ENCODE data around the gene NKD1.
A peak's percentile ranks its signal among the peaks of the same experiment; 100 is the strongest.

Gene NKD1

GRCh38 chr16:50548909-50549560 is 839 bp downstream of the NKD1 start:
- Histone ChIP-seq H3K4me3 (ENCODE audit: insufficient read depth, low read depth, low read length, poor library complexity, severe bottlenecking) (peak overlapping the region; percentile 65), H3K9me3 (ENCODE audit: control insufficient read depth, low read length) (peaks cover under 1% of the 10 kb centered on the region), H3K4me1 (ENCODE audit: control insufficient read depth, insufficient read depth, low read length, poor library complexity, severe bottlenecking) (peaks cover 15% of the 10 kb centered on the region), H3K27ac (ENCODE audit: insufficient read depth, low read length, poor library complexity, severe bottlenecking) (no peak overlapping the region), H3K36me3 (ENCODE audit: control insufficient read depth, insufficient read depth, low read length) (no peaks in the 10 kb centered on the region), H3K27me3 (replicated peaks; ENCODE audit: control insufficient read depth, insufficient read depth, low read length, poor library complexity, severe bottlenecking) (no peaks in the 10 kb centered on the region)
- DNase-seq = no peak

- Histone ChIP-seq H3K4me1 (ENCODE audit: control insufficient read depth, insufficient read depth, low read length, poor library complexity, severe bottlenecking) (peaks cover 15% of the 10 kb centered on the region), H3K27me3 (replicated peaks; ENCODE audit: control insufficient read depth, insufficient read depth, low read length, poor library complexity, severe bottlenecking) (no peaks in the 10 kb centered on the region), H3K4me3 (ENCODE audit: insufficient read depth, low read depth, low read length, poor library complexity, severe bottlenecking) (no peak overlapping the region), H3K36me3 (ENCODE audit: control insufficient read depth, insufficient read depth, low read length) (no peaks in the 10 kb centered on the region), H3K9me3 (ENCODE audit: control insufficient read depth, low read length) (no peaks in the 10 kb centered on the region), H3K27ac (ENCODE audit: insufficient read depth, low read length, poor library complexity, severe bottlenecking) (no peak overlapping the region)
- no peak for DNase-seq
Observed at GRCh38 chr16:50549561-50549915, 1.3 kb downstream of the NKD1 start.

GRCh38 chr16:50550035-50550434 is 1.8 kb downstream of the NKD1 start:
- Histone ChIP-seq H3K27me3 (replicated peaks; ENCODE audit: control insufficient read depth, insufficient read depth, low read length, poor library complexity, severe bottlenecking) (no peaks in the 10 kb centered on the region), H3K4me1 (ENCODE audit: control insufficient read depth, insufficient read depth, low read length, poor library complexity, severe bottlenecking) (peaks cover 15% of the 10 kb centered on the region), H3K27ac (ENCODE audit: insufficient read depth, low read length, poor library complexity, severe bottlenecking) (no peak overlapping the region), H3K36me3 (ENCODE audit: control insufficient read depth, insufficient read depth, low read length) (no peaks in the 10 kb centered on the region), H3K4me3 (ENCODE audit: insufficient read depth, low read depth, low read length, poor library complexity, severe bottlenecking) (no peak overlapping the region), H3K9me3 (ENCODE audit: control insufficient read depth, low read length) (no peaks in the 10 kb centered on the region)
- no peak for DNase-seq

GRCh38 chr16:50550866-50551641 is 2.9 kb downstream of the NKD1 start:
- Histone ChIP-seq H3K4me3 (ENCODE audit: insufficient read depth, low read depth, low read length, poor library complexity, severe bottlenecking) (no peak overlapping the region), H3K27ac (ENCODE audit: insufficient read depth, low read length, poor library complexity, severe bottlenecking) (no peak overlapping the region), H3K9me3 (ENCODE audit: control insufficient read depth, low read length) (no peaks in the 10 kb centered on the region), H3K27me3 (replicated peaks; ENCODE audit: control insufficient read depth, insufficient read depth, low read length, poor library complexity, severe bottlenecking) (no peaks in the 10 kb centered on the region), H3K36me3 (ENCODE audit: control insufficient read depth, insufficient read depth, low read length) (peaks cover 4% of the 10 kb centered on the region), H3K4me1 (ENCODE audit: control insufficient read depth, insufficient read depth, low read length, poor library complexity, severe bottlenecking) (peaks cover 15% of the 10 kb centered on the region)
- DNase-seq = no peak

- Histone ChIP-seq H3K4me1 (ENCODE audit: control insufficient read depth, insufficient read depth, low read length, poor library complexity, severe bottlenecking) (peaks cover 15% of the 10 kb centered on the region), H3K27ac (ENCODE audit: insufficient read depth, low read length, poor library complexity, severe bottlenecking) (no peak overlapping the region), H3K9me3 (ENCODE audit: control insufficient read depth, low read length) (no peaks in the 10 kb centered on the region), H3K36me3 (ENCODE audit: control insufficient read depth, insufficient read depth, low read length) (peaks cover 5% of the 10 kb centered on the region), H3K27me3 (replicated peaks; ENCODE audit: control insufficient read depth, insufficient read depth, low read length, poor library complexity, severe bottlenecking) (no peaks in the 10 kb centered on the region), H3K4me3 (ENCODE audit: insufficient read depth, low read depth, low read length, poor library complexity, severe bottlenecking) (no peak overlapping the region)
- no peak for DNase-seq
Observed at GRCh38 chr16:50552476-50553101, 4.4 kb downstream of the NKD1 start.

- no peak for DNase-seq
- H3K27ac ChIP-seq (ENCODE audit: insufficient read depth, low read length, poor library complexity, severe bottlenecking) = no peak overlapping the region
- peaks cover 15% of the 10 kb centered on the region for H3K4me1 ChIP-seq (ENCODE audit: control insufficient read depth, insufficient read depth, low read length, poor library complexity, severe bottlenecking)
- peaks cover 5% of the 10 kb centered on the region for H3K36me3 ChIP-seq (ENCODE audit: control insufficient read depth, insufficient read depth, low read length)
- no peak overlapping the region for H3K4me3 ChIP-seq (ENCODE audit: insufficient read depth, low read depth, low read length, poor library complexity, severe bottlenecking)
- no peaks in the 10 kb centered on the region for H3K9me3 ChIP-seq (ENCODE audit: control insufficient read depth, low read length)
- no peaks in the 10 kb centered on the region for H3K27me3 ChIP-seq (replicated peaks; ENCODE audit: control insufficient read depth, insufficient read depth, low read length, poor library complexity, severe bottlenecking)
Observed at GRCh38 chr16:50553182-50553710, 5.0 kb downstream of the NKD1 start.

- H3K36me3 ChIP-seq (ENCODE audit: control insufficient read depth, insufficient read depth, low read length) = peaks cover 5% of the 10 kb centered on the region
- H3K9me3 ChIP-seq (ENCODE audit: control insufficient read depth, low read length) = no peaks in the 10 kb centered on the region
- no peak for DNase-seq
- H3K4me1 ChIP-seq (ENCODE audit: control insufficient read depth, insufficient read depth, low read length, poor library complexity, severe bottlenecking) = peaks cover 11% of the 10 kb centered on the region
- H3K27ac ChIP-seq (ENCODE audit: insufficient read depth, low read length, poor library complexity, severe bottlenecking) = no peak overlapping the region
- H3K27me3 ChIP-seq (replicated peaks; ENCODE audit: control insufficient read depth, insufficient read depth, low read length, poor library complexity, severe bottlenecking) = no peaks in the 10 kb centered on the region
- no peak overlapping the region for H3K4me3 ChIP-seq (ENCODE audit: insufficient read depth, low read depth, low read length, poor library complexity, severe bottlenecking)
Observed at GRCh38 chr16:50553731-50554360, 5.7 kb downstream of the NKD1 start.

DNA sequence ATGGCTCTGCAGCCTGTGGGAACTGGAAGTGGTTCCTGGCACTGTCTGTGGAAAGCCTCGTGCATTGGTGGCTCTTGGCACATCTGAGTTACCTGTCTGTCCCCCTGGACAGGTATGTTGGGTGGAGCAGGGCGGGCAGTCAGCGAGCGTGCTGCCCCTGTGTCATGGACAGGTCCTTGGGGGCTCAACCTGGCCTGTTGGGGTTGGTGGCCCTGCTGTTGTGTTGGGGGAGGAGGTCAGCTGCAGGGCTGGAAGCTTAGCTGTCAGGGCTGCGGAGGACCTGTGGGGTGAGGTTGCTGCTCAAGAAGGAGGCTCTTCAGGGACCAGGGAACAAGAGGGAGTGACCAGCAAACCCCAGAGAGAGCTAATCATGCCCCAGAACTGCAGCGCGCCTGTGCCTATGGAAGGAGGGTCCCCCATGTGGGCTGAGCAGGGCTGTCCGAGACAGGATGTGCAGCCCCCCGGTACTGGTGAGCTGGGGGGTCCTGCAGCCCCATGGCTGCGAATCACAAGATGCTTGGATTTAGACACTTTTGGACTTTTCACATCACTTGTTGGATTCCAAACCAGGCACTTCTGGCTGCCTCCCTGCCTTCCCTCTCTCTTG is 7.2 kb downstream of the NKD1 start:
- H3K36me3 ChIP-seq (ENCODE audit: control insufficient read depth, insufficient read depth, low read length) = peaks cover 5% of the 10 kb centered on the region

DNA sequence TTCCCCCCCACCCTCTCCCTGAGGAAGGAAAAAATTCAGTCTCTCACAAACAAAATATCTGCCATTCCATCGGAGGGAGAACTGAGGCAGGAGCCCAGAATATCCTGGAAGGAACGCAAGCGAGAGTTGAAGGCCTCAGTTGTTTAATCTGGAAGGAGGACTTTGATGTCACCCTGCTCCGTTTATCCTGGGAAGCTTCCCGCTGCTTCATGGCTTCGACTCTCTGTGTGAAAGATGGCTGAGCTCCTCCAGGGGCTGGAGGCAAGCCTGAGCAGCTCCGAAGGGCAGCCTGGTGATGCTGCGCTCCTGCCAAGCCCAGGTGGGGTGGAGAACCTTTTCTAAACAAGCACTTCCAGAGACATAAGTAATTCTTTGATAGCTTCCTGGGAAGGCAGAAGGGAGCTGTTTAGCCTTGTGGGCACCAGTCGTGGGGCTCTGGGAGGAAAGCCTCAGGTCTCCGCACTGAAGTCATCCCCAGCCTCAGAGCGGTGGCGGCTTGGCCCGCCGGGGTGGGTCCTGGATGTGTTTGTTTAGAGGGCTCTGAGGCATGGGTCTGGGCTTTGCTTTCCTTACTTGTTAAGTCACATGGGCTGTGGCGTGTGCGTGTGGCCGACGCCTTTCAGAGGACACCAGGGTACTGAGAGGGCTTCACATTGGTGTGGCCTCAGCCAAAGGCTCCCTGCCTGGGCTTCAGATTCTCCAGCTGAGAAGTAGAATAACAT is 7.9 kb downstream of the NKD1 start:
- H3K4me3 ChIP-seq (ENCODE audit: insufficient read depth, low read depth, low read length, poor library complexity, severe bottlenecking) = no peak overlapping the region
- no peak overlapping the region for H3K27ac ChIP-seq (ENCODE audit: insufficient read depth, low read length, poor library complexity, severe bottlenecking)
- no peak for DNase-seq
- H3K4me1 ChIP-seq (ENCODE audit: control insufficient read depth, insufficient read depth, low read length, poor library complexity, severe bottlenecking) = no peaks in the 10 kb centered on the region
- H3K36me3 ChIP-seq (ENCODE audit: control insufficient read depth, insufficient read depth, low read length) = peaks cover 5% of the 10 kb centered on the region
- H3K9me3 ChIP-seq (ENCODE audit: control insufficient read depth, low read length) = peaks cover 1% of the 10 kb centered on the region
- no peaks in the 10 kb centered on the region for H3K27me3 ChIP-seq (replicated peaks; ENCODE audit: control insufficient read depth, insufficient read depth, low read length, poor library complexity, severe bottlenecking)

More for the DNA sequence above, 7.2 kb downstream of the NKD1 start:
- Histone ChIP-seq H3K4me1 (ENCODE audit: control insufficient read depth, insufficient read depth, low read length, poor library complexity, severe bottlenecking) (no peaks in the 10 kb centered on the region), H3K27me3 (replicated peaks; ENCODE audit: control insufficient read depth, insufficient read depth, low read length, poor library complexity, severe bottlenecking) (no peaks in the 10 kb centered on the region), H3K27ac (ENCODE audit: insufficient read depth, low read length, poor library complexity, severe bottlenecking) (no peak overlapping the region), H3K4me3 (ENCODE audit: insufficient read depth, low read depth, low read length, poor library complexity, severe bottlenecking) (no peak overlapping the region), H3K9me3 (ENCODE audit: control insufficient read depth, low read length) (no peaks in the 10 kb centered on the region)
- no peak for DNase-seq

All from effector memory CD4-positive, alpha-beta T cell (primary cell).